Neural progenitor cell (in vitro differentiated cells): ENCODE measurements around the gene HAND2.

ENCODE experiments used
- EZH2 ChIP-seq: fragments of 200-600 bp; sonication (generic); IDR thresholded peaks from 2 replicates; pipeline ENCODE4 v1.6.1; 2017; ENCODE audit warnings: antibody characterized with exemption, mild to moderate bottlenecking, moderate library complexity
- EZH2phosphoT487 ChIP-seq: fragments of 200-600 bp; sonication (generic); IDR thresholded peaks from 2 replicates; pipeline ENCODE4 v1.6.1; 2017; ENCODE audit warnings: antibody characterized with exemption
- TF ChIP-seq, protein P1 (sequence below): fragments of 200-600 bp; sonication (generic); IDR thresholded peaks from 2 replicates; pipeline ENCODE4 v1.5.1; 2017; ENCODE audit warnings: antibody characterized with exemption, mild to moderate bottlenecking

DNA sequence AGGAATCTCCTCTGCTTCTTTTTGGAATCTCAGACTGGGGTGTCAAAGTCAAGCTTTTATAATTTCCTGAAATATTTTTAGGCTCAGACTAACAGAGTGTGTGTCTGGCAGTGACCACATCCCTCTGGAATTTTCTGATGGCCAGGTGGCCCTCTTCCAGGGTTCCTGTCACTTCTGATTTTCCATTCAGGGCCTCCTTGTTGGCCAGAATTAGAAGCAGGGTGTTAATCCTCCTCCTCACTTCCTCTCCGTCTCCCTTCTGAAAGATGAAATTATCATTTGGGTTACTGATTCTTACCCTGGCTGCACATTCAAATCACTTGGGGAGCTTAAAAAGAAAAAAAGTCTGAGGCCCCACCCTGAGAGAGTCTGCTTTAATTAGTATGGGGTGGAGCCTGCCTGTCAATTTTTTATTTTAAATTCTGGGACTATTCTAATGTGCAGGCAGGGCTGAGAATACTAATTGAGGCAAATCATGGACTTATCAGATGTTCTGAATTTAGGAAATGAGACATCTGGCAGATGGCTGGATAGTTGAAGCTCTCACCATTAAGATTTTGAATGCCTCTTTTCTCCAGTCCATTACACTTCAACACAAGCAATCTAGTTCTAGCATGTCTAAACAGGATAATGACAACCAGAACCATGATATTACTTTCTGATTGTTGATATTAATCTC, 43.2 kb downstream of the HAND2 start:
- TF ChIP-seq, protein P1, sequence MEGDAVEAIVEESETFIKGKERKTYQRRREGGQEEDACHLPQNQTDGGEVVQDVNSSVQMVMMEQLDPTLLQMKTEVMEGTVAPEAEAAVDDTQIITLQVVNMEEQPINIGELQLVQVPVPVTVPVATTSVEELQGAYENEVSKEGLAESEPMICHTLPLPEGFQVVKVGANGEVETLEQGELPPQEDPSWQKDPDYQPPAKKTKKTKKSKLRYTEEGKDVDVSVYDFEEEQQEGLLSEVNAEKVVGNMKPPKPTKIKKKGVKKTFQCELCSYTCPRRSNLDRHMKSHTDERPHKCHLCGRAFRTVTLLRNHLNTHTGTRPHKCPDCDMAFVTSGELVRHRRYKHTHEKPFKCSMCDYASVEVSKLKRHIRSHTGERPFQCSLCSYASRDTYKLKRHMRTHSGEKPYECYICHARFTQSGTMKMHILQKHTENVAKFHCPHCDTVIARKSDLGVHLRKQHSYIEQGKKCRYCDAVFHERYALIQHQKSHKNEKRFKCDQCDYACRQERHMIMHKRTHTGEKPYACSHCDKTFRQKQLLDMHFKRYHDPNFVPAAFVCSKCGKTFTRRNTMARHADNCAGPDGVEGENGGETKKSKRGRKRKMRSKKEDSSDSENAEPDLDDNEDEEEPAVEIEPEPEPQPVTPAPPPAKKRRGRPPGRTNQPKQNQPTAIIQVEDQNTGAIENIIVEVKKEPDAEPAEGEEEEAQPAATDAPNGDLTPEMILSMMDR, result no peak
- TF ChIP-seq EZH2phosphoT487, result no peak
- no peak for TF ChIP-seq EZH2
